Left forelimb (tissue), 1 donor: ENCODE data around the gene CACNA1G.

ENCODE experiments used
- DNase-seq: peaks from one replicate; pipeline ENCODE4 v3.0.0-alpha.2; 2018; ENCODE audit warnings: low spot score

CACNA1G gene

GRCh38 chr17:50568659-50569058 lies 8.1 kb downstream of the CACNA1G start:
- no peak for DNase-seq

GRCh38 chr17:50569592-50569991 lies 9.1 kb downstream of the CACNA1G start:
- no peak for DNase-seq

- DNase-seq, result no peak
Observed at GRCh38 chr17:50570032-50570431, 9.5 kb downstream of the CACNA1G start.

GRCh38 chr17:50570528-50570927 lies 10.0 kb downstream of the CACNA1G start:
- DNase-seq, result no peak

- no peak for DNase-seq
Observed at GRCh38 chr17:50571681-50572080, 11.2 kb downstream of the CACNA1G start.

- DNase-seq, result no peak
Observed at GRCh38 chr17:50572541-50572940, 12.0 kb downstream of the CACNA1G start.

GRCh38 chr17:50573866-50574611 lies 13.5 kb downstream of the CACNA1G start:
- no peak for DNase-seq

- no peak for DNase-seq
Observed at GRCh38 chr17:50575581-50576210, 15.2 kb downstream of the CACNA1G start.

GRCh38 chr17:50576864-50577263 lies 16.3 kb downstream of the CACNA1G start:
- DNase-seq, result no peak

- no peak for DNase-seq
Observed at GRCh38 chr17:50577451-50577954, 17.0 kb downstream of the CACNA1G start.

GRCh38 chr17:50578173-50578572 lies 17.7 kb downstream of the CACNA1G start:
- no peak for DNase-seq

- DNase-seq, result no peak
Observed at GRCh38 chr17:50579399-50579798, 18.9 kb downstream of the CACNA1G start.

GRCh38 chr17:50580646-50581045 lies 20.1 kb downstream of the CACNA1G start:
- DNase-seq, result no peak

GRCh38 chr17:50581316-50581715 lies 20.8 kb downstream of the CACNA1G start:
- no peak for DNase-seq

- no peak for DNase-seq
Observed at GRCh38 chr17:50582741-50583140, 22.2 kb downstream of the CACNA1G start.

- no peak for DNase-seq
Observed at GRCh38 chr17:50583641-50584040, 23.1 kb downstream of the CACNA1G start.

GRCh38 chr17:50584116-50584515 lies 23.6 kb downstream of the CACNA1G start:
- no peak for DNase-seq

- no peak for DNase-seq
Observed at GRCh38 chr17:50584749-50585148, 24.2 kb downstream of the CACNA1G start.

GRCh38 chr17:50585346-50585745 lies 24.8 kb downstream of the CACNA1G start:
- DNase-seq, result no peak

GRCh38 chr17:50585891-50586290 lies 25.4 kb downstream of the CACNA1G start:
- no peak for DNase-seq

- DNase-seq, result no peak
Observed at GRCh38 chr17:50586421-50587247, 26.1 kb downstream of the CACNA1G start.

- no peak for DNase-seq
Observed at GRCh38 chr17:50587571-50587970, 27.1 kb downstream of the CACNA1G start.
